ENCODE data around the gene COX7A2. TPM values are rescaled to one million over a fixed set of nuclear protein-coding genes. Genes with fewer than 3 reads are reported as not detected.

COX7A2 gene
- total RNA-seq, 1 donor from 2014 or later: 118 TPM

GRCh38 chr6:75199889-75200288, 43.7 kb downstream of the COX7A2 start:
- no peak for DNase-seq

DNA sequence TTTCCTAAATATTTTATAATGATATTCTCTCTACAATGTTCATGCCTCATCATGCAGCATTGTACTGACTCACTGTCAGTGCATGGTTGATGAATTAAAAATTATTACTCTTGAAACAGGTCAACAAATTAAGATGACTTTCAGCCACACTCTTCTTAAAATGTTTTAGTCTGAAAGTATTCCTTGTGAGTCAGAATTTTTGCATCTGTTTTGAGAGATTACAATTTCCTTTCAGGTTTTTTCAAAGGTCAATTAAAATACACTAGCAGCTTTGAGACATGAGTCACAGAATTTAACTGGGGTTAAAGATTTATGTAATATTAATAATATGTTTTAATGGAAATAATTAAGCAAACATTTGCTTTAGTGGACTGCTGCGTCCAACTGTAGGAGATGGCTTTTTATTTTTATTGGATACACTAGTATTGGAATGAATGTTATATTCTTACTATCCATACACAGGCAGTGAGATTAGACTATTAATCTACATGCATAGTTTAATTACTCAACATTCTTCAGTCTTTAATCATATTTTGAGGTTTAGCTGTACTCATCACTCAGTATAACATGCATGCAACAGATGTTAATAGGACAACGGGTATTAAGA, 47.4 kb downstream of the COX7A2 start:
- DNase-seq: no peak

DNA sequence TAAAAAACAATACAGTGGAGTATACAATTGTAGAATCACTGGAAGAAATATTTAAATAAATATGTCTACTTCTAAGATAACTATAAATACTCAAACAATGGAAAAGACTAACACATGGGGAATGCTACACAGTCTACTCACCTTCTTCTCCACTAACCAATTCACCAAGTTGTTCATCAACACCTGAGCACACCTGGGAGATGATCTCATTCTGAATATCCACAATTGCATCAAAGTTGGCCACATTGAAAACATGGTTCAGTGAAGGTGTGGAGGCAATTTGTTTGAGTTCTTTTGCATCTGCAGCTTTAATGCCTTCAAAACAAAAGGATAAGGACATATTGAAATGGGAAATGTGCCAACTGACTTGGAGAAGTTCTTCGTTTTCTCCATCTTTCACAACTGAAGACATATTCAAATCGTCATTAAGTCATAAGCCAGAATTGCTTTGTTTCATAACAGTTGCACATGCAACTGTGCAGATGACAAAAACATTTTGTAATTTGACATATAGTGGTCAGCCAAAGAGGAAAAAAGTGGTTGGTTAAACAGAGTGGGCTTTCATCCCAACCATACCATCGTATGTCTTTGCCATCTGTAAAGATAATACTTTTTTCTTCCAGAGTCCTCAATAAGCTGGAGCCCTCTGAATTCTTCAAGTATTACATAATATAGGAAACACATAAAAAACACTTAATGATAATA, 55.2 kb downstream of the COX7A2 start:
- DNase-seq: no peak

Other genes starting within 250 kb of the COX7A2 start
- gene COL12A1, start 37.7 kb downstream of the COX7A2 start, total RNA-seq: 383 TPM
- gene TMEM30A, start 41.0 kb upstream of the COX7A2 start, total RNA-seq: 83.7 TPM
- 7.9 TPM for gene FILIP1, start 250.0 kb upstream of the COX7A2 start, total RNA-seq

Data from skin of body (tissue), 2 donors.